Fibroblast of mammary gland (primary cell): ENCODE results near the gene CASZ1.
A peak's percentile ranks its signal among the peaks of the same experiment; 100 is the strongest.

Experiments
- DNase-seq: peaks from one replicate; pipeline ENCODE4 v3.0.0-alpha.2; 2010; ENCODE audit warnings: low read depth
- H3K4me3 ChIP-seq: 2 replicates; pipeline ENCODE4 v1.5.1; 2011; ENCODE audit warnings: low read depth, mild to moderate bottlenecking, low read length, moderate library complexity; ENCODE audit not compliant: control insufficient read depth
- CTCF ChIP-seq: conservative IDR thresholded peaks from 2 replicates; pipeline ENCODE4 v1.5.1; 2011; ENCODE audit warnings: low read depth, low read length, inconsistent platforms; ENCODE audit not compliant: control insufficient read depth, insufficient read depth

The CASZ1 gene

GRCh38 chr1:10835822-10836421 lies 39.5 kb upstream of the CASZ1 start:
- no peak overlapping the region for H3K4me3 ChIP-seq
- no peak for TF ChIP-seq CTCF
- peak; percentile 14 for DNase-seq

GRCh38 chr1:10835421-10835820 lies 39.0 kb upstream of the CASZ1 start:
- no peak for DNase-seq
- TF ChIP-seq CTCF, result no peak
- no peak overlapping the region for H3K4me3 ChIP-seq

- H3K4me3 ChIP-seq, result no peak overlapping the region
- DNase-seq, result no peak
- TF ChIP-seq CTCF, result no peak
These were observed 38.4 kb upstream of the CASZ1 start for GRCh38 chr1:10834770-10835412.

DNA sequence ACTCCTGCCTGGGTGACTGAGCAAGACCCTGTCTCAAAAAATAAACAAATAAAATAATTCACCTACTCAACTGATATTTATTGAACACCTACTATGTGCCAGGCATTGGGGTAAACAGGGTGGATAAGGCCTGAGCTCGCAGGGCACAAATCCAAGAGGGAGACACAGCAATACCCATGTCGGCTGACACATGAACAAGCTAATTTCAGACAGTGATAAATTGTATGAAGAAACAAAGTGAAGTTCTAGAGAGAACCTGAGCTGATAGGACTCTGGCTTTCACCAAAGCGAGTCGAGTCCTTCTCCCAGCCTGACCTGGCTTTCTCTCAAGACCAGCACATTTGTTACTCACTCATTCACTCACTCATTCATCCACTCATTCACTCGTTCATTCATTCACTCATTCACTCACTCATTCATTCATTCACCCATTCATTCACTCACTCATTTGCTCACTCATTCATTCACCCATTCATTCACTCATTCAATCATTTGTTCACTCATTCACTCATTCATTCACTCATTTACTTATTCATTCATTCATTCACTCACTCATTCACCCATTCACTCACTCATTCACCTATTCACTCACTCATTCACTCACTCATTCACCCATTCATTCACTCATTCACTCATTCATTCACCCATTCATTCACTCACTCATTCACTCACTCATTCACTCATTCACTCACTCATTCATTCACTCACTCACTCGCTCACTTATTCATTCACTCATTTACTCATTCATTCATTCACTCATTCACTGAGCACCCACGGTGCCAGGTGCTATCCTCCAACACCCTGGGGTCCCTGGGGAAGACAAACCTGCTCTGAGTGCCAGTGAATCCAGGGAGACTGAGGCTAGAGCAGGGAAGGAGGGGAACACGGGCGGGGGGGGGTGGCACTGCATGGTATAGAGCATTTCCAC lies 37.4 kb upstream of the CASZ1 start:
- peak; percentile 6 for DNase-seq
- TF ChIP-seq CTCF, result no peak
- H3K4me3 ChIP-seq, result no peak overlapping the region

DNA sequence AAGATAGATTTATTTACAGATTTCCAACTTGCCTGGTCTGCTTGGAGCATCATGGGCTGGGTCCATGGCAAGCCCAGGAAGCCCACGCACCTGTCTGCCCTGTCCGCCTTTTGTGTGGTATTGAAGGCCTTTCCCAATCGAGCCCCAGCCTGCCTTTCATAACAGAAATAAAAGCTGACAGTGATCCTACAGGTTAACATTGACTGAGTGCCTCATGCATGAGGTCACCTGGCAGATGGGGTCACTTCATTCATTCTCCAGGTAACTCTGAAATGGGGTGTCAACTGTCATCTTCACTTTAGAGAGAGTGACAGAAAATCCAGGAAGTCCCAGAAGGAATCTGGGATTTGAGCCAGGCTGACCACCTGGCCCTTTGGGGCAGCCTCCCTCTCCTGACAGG lies 36.3 kb upstream of the CASZ1 start:
- H3K4me3 ChIP-seq, result no peak overlapping the region
- no peak for TF ChIP-seq CTCF
- DNase-seq, result no peak

DNA sequence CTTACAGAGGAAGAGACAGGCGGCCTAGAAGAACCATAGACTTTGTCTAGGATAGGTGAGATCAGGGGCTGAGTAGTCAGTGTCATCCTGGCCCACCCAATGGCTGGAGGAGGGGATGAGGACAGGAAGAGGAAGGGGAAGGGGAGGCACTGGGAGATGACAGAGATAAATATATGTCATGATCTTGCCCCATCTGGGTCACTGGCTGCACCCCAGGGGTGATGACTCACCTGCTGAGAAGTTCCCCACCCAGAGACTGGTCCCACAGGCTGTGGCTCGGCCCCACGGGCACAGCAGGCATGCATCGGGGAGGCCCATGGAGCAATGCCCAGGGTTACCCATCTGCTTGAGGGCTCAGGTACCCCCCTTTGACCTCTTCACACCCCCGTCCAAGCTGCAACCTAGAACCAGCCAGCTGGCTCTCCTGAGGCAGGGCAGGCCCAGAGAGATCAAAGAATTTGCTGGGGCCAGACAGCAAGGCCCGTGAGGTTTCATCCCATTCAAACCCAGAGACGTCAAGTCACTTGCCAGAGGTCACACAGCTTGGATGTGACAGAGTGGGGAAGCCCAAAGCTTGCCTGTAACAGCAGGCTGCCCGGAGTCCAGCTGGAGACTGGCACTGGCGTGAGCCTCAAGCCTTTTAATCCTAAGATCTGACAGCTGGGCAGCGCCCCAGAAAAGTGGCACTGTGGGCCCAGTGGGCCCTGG lies 34.7 kb upstream of the CASZ1 start:
- H3K4me3 ChIP-seq, result no peak overlapping the region
- peak; percentile 18 for DNase-seq
- TF ChIP-seq CTCF, result no peak
